NCI-H82 treated with DMSO at 0.1 percent for 48 hours (cell line): ENCODE data around the gene ARHGAP26.
A peak's percentile ranks its signal among the peaks of the same experiment; 100 is the strongest.

ENCODE experiments used
- DNase-seq: peaks from one replicate; lab custom pipeline; 2025; ENCODE audit not compliant: unreplicated experiment; lab: John Stamatoyannopoulos, UW

Gene ARHGAP26

DNA sequence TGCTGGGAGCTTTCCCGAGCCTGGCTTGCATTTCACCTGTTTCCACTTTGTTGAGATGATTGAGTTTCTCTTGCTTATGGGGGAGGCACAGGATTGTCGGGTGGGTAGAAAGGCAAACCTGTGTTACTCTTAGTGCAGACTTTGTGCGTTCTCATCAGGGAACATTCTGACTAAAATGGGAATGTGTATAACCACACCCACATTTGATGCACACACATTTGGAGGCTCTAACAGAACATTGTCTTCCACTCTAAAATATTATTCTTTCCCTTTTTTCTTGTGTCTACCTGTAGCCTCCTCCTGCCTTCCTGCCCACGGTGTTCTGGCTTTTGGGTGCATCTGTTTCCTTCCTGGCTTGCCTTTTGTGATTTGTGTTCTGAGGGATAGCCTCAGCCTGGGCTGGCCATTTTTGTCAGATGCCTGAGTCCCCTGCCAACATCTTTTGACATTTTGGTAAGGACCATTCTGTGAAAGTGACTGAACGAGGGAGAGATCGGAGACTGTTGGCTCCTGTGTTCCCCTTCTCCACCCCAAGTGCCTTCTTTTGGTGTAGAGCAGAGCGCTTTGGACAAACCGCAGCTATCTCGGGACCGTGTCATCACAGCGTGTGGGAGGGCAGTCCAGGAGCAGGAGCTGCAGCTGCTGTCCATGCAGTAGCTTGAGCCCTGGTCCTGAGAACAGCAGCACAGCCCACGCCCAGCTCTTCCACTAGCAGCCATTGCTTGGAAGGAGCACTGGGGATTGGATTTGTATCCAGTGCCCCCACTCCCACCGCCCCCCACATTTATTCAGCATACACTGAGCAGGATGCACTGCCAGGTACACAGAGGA lies 101.4 kb downstream of the ARHGAP26 start:
- no peak for DNase-seq

DNA sequence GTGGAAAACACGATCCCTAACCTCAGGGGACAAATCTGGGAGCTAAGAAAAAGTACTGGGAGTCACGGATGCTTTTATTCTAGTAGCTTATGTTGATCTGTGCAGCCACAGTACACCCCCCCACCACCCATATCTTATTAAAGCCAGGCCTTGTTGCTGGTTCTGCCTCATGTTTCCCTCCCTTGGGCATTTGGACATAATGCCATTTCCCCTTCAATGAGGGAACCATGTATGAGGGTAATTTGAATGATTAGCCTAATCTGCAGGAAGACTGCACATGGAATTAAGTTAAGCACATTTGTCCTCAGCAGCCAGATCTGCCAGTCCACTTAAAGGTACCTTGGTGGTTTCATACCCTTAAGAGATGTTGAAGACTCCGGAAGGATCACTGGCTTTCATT lies 102.0 kb downstream of the ARHGAP26 start:
- DNase-seq = peak; percentile 78

DNA sequence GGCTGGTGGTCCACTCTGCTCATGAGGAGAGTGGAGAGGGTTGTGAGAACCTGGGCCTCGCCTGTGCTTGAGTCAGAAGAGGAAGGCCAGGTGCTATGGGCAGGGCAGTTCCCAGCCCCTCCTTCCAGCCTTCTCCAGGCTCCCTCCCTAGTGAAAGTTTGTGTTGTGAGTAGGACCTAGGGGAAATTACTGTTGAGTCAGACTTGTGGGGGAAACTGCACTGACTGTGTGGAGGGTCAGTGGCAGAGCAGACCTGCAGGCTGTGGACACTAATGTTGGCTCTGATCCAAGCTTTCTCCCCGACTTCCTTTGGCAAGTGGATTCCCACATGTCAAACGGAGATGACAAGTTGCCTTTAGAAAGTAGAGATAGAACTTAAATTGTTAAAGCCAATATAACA lies 102.6 kb downstream of the ARHGAP26 start:
- no peak for DNase-seq

- no peak for DNase-seq
Observed at GRCh38 chr5:142873831-142874230, 103.7 kb downstream of the ARHGAP26 start.

DNA sequence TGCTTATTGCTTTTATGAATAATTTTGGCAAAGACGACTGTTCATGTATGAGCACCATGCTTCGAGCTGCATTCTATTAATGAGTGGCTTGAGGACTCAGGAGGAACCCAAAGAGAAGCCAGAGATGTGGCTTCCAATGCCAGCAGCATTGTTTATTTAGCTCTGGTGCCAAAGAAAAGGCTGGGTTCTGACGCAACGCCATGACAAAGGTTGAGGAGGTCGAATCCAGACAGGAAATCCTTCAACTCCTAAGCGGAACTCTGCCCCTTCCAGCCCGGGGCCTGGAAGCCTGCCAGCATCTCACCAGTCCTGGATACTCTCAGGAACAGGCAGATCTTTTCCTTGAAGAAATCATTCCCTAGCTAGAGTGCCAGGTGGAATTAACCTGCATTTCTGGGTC lies 104.4 kb downstream of the ARHGAP26 start:
- no peak for DNase-seq

- no peak for DNase-seq
Observed at GRCh38 chr5:142875936-142876335, 105.8 kb downstream of the ARHGAP26 start.

- no peak for DNase-seq
Observed at GRCh38 chr5:142876817-142877216, 106.6 kb downstream of the ARHGAP26 start.

DNA sequence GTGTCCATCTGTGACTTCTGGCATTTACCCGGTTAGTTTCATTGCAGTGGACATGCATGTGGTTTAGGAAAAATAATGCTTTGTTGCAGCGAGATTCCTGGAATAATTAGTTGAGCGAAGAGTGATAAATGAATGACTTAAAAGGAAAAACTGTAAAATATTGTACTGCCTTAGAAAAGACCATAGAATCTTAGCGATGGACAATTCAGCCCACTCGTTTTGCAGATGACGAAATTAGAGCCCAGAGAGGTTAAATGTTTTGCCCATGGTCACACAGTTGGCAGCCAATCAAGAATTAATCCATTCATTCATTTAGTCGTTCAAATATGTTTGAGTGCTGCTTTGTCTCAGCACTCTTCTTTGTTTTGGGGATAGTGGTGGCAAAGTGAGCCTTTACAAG lies 107.9 kb downstream of the ARHGAP26 start:
- no peak for DNase-seq

DNA sequence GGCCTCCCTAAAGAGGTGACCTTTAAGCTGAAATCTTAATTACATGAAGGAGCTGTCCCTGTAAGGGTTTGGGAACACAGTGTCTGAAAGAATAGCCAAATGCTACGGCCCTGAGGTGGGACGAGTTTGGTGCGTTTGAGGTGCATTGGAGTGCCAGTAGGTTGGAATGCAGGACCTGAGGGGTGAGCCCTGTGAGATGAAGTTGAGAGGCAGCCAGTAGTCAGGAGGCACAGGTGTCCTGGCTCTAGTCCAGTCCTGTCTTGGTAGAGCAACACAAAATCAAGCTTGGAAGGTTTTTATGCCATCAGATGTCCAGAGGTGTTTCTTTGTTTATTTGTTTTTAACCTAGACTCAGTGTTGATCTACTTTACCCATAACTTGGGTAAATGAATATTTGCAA lies 108.5 kb downstream of the ARHGAP26 start:
- no peak for DNase-seq

DNA sequence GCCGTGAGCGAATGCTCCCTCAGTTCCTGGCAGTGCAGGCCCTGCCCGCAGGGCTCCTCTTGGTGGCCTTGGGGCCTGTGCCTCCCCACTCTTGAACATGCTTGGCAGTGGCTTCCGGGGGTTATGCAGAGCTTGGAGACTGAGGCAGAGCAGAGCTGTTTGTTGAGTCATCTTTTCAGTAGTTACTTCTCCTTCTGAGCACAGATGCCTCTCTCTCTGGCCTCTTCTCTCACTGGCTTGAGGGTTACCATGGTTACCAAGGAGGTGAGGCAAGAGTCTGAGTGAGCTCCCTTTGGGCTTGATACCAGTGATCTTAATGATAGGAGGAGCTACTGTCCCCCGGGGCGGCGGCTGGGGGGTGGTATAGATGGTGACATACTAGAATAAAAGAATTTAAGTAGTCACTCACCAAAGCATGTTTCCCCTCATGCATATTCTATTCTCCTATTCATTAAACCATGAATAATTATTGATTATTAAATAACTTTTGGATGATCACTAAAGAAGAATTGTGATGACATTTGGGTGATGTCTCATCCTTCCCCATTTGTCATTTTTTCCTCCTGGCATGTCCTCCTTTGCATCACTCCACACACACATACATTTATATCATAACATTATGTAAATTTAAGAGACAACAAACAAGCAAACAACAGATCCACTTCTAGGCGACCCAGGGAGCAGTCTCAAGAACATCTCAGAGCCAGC lies 111.1 kb downstream of the ARHGAP26 start:
- DNase-seq = no peak

GRCh38 chr5:142881784-142882126 lies 111.6 kb downstream of the ARHGAP26 start:
- DNase-seq = no peak

DNA sequence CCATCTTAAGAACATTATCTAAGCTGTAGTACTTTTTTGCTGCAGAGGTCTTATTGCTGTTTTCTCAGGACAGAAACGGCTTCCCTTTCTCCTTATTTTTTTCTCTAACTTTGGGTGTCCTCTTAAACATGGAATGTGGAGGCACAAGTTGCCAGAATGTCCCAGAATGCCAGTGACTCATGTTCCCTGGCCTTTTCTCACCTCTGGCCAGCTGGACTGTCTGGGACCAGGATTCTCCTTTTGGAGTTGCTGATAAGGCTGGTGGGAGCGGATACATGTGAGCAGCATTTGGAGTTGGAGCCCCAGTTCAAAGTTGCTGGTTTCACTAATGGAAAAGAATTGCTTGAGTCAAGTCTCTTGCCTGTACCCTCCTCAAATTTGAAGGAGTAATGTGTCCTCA lies 112.8 kb downstream of the ARHGAP26 start:
- no peak for DNase-seq

DNA sequence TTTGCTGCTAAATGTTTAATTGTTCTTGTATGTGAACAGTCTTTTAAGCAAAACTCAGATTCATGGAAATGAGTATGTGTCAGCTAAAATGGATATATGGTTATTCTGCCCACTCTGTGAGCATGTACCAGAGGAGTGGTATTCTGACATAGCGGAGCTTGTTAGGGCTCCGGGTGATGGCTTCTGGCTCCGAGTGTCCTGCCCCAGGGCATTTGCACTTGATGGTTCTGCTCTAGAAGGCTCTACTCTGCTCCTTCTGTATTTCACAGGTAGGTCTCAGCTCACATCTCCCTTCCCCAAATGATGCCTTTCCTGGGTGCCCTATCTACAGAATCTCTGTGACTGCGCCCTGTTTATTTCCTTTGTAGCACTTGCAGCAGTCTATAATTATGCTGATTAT lies 113.3 kb downstream of the ARHGAP26 start:
- no peak for DNase-seq

DNA sequence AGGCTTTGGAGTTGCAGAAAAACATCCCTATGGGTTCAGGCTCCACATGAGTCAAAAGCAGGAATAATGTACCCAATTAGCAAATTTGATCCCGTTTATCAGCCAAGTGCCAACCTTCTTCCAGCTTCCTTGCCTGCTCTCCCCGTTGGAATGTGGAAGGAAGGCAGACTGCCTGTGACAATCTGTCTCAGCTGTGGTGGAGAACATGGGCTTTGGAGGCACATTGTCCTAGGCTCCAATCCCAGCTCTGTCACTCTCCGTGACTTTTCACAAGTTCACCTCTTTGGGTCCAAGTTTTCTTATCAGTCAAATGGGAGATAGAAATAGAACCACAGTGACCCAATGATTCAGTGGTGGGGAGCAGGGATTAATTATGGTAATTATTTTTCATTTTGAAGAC lies 113.9 kb downstream of the ARHGAP26 start:
- no peak for DNase-seq

- no peak for DNase-seq
Observed at GRCh38 chr5:142886211-142886610, 116.0 kb downstream of the ARHGAP26 start.

GRCh38 chr5:142886956-142887355 lies 116.8 kb downstream of the ARHGAP26 start:
- no peak for DNase-seq

DNA sequence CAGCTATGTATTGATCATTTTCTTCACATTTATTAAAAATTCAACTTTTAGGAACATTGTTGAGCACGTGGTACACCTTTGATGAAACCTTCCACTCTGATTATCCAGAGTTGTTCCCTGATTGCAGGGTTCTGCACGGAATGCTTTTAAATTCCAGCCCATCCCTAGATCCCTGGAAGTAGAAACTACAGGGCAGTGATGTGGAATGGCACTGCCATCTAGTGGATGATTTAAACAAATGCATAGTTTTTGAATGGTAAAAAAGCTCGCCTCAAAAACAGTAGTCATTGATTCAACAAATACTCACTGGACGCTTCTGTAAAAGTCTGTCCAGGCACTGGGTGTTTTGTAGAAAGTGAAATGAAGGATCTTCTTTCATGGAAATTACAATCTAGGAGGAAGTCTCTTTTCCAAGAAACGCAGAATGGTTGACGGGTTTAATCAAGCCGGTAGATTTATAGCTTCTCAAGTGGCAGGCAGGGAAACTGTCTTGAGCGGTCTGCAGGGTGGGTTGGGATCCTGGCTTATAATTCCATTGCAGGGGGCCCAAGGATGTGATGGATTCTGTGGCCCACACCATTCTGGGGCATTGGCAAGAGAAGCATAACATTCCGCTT lies 118.4 kb downstream of the ARHGAP26 start:
- peak; percentile 13 for DNase-seq

GRCh38 chr5:142892021-142892420 lies 121.8 kb downstream of the ARHGAP26 start:
- DNase-seq = no peak

DNA sequence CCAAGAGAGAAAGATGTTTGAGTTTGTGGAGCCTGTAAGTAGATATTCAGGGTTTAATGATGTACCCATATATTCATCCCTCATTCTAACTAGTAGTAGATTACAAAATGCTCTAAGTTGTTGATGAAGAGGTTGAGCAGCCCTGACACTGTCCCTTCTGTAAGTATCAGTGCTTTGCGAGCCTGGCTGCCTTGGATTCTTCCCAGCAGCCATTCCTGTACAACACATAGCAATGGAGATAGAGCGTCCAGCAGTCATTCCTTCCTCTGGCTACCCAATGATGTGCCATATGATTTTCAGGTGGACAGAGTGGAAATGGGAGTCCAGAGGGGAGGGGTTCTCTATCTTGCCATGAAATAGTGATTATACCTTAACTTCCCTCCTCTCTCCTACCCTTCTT lies 124.1 kb downstream of the ARHGAP26 start:
- no peak for DNase-seq

GRCh38 chr5:142894749-142895148 lies 124.6 kb downstream of the ARHGAP26 start:
- no peak for DNase-seq

DNA sequence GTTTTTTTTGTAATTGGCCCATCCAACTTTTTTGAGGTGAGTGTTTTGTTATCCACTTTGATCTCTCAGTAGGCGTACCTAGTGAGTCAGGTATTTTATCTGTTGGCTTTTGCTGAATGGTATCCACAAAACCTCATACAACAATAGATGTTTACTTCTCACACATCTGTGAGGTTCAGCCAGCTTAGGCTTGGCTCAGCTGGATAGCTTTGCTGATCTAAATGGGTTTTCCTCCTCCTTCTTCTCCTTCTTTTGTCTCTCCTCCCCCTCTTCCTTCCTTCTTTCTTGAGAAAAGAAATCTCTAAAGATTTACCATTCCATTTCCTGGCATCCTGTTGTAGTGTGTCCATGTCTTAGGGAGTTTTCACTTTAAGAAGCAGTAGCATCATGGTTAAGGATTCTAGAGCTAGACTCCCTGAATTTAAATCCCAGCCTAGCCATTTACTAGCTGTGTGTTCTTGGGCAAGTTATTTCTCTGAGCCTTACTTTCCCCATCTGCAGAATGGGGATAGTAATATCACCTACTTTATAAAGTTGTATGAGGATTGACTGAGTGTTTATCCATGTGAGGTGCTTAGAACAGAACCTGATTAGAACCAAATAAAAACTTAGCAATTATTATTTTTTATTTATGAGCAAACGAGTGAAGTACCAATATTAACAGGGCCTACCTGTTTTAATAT lies 126.3 kb downstream of the ARHGAP26 start:
- DNase-seq = no peak

DNA sequence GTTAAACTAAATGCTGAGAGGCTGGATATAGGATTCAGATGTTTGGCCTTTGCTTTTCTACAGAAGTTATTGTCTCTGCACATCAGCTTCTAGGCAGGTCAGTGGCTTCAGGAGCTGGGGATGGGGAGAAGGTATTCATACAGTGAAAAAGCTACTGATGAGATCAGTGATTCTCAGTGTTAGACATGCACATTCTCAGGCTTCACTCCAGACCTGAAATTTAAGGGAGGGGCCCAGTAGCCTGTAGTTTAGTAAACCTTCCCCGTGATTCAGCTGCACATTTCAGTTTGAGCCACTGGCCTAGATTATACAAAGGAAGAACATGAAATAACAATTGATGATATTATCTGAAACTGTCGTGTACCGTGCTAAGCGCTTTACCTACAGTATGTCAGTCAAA lies 127.2 kb downstream of the ARHGAP26 start:
- no peak for DNase-seq
